ENCODE results near the gene CCDC12.

DNA sequence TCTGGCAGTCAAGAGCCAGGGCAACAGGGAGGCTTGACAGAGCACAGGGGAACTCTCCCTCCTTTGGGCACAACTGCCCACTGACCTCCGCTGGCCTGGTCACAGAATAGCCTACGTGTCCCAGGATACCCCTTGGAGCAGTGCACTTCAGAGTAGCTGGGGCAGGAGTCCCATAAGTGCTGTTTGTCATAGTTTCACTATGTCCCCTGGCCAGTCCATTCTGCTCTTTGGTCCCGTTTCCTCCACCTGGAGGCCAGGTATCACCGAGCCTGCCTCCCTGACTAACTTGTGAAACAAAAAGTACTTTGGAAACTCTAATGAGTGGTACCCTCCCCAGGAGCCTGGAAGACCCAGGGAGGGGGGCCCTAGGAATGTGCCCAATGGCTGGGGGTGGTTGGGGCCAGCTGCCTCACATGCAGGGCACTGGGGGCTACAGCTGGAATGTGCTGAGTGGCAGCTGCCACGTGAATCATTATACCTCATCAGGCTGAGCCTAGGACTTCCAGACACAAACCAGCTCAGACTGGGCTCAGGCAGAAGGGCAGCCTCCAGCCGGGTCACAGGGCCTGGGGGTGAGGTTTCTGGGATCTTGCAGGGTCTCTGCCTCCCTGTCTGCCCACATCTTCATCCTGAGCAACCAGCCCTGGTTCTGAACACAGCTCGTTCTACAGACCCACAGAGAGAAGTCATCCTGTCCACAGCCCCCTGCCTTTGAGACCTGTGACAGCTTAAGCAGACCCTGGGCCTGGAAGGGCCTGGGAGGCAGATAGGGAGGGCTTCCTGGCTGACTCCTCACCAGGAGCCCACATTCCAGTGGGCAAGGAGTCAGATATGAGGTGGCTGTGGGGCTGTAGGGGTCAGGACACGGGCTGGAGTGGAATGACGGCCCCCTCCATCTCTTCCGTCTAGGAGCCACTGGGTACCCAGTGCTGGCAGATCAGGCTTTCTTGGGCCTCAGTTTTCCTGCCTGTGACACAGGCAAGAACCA lies 99.9 kb downstream of the CCDC12 start:
- TF ChIP-seq CREB1 (IDR thresholded peaks at IDR 0.05; ENCODE audit: low read depth) (no peak), NFIC (IDR thresholded peaks at IDR 0.05) (no peak), TAF1 (IDR thresholded peaks at IDR 0.05; ENCODE audit: low read depth) (no peak), CEBPB (IDR thresholded peaks at IDR 0.05) (no peak), TEAD4 (IDR thresholded peaks at IDR 0.05) (no peak), EGR1 (IDR thresholded peaks at IDR 0.05) (no peak)
